GM18909 (cell line): ENCODE measurements around the gene PI16.

ENCODE experiments used
- ATAC-seq: cut with Tn5 transposase; IDR thresholded peaks from one replicate; pipeline ENCODE4 v1.9.1; 2021; ENCODE audit warnings: mild to moderate bottlenecking; ENCODE audit not compliant: unreplicated experiment, poor library complexity

PI16 gene

GRCh38 chr6:37013516-37014491, 59.3 kb downstream of the PI16 start:
- no peak for ATAC-seq
